NCI-H2081 treated with DMSO at 0.1 percent for 48 hours (cell line): ENCODE data around the gene MSI2.

Experiments used
- DNase-seq: peaks from one replicate; lab custom pipeline; 2025; lab: John Stamatoyannopoulos, UW

The MSI2 gene

DNA sequence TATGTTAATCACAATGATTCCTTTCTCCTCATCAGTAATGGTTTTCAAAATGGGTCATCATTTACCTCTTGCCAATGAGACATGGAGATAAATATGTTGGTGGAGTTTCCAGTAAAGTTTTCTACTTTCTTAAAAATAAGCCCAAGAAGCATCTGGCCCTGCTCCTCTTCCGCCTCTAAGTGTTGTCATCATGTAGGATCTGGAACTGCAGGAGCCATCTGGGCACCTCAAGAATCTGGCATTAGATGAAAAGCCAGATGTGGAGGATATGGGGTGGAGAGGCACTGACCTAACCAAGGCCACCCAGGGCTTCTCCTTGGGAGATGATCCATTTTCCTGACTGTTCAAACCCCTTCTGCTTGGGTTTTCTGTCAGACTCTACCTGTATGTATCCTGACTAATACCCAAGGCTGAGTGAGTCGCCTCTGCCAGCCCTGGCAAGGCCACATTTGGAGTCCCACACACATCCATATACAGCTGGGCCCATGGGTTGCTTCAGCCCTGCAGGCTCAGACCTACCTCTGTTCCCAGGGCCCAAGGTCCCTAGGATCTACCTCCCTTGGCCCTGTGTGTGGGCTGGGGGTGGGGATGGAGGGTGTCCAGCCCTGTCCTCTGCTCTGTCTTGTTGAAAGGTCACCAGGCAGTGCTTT is 464.2 kb downstream of the MSI2 start:
- no peak for DNase-seq

DNA sequence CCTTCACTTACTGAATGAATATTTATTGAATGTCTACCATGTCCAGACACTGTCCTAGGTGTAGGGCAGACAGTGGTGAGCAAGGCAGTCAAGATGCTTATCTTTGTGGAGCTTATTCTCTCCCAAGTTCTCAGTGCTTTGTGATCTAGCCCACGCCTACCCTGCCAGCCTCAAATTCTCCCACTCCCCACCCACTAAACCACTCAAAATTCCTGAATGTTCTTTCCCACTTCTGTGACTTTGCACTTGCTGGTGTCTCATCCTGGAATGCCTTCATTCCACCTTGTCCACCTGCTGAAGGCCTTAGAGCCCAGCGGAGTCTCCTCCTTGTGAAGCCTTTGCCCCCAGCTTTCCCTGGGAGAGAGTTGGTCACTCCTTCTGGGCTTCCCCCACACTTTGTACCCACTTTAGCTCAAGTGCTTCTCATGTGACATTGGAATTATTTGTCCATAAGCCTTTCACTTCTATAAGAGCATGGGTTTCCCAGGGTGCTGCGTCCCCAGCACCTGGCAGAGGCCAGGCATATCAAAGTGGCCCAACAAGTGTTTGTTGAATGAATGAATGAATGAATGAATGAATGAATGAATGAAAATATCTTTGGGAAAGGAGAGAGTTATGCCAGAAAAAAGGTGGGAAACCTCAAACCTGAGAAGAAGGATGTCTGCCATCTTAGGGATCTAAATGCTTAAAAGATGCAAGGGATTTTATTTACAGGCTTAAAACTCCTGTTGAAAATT is 465.8 kb downstream of the MSI2 start:
- no peak for DNase-seq

DNA sequence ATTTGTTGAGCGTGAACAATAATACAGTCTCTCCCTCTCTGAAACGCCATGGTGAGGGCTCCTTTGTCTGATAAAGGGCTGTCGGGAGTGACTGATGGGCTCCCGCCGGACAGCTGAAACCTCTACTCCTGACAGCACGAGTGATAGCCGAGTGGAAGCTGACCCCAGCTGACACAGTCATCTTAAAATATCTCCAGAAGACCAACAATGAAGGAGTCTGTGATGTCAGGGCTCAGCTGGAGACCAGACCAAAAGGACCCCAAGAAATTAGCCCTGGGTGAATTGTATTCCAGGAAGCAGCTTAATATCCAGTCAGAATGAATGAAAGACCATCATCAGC is 466.4 kb downstream of the MSI2 start:
- no peak for DNase-seq

DNA sequence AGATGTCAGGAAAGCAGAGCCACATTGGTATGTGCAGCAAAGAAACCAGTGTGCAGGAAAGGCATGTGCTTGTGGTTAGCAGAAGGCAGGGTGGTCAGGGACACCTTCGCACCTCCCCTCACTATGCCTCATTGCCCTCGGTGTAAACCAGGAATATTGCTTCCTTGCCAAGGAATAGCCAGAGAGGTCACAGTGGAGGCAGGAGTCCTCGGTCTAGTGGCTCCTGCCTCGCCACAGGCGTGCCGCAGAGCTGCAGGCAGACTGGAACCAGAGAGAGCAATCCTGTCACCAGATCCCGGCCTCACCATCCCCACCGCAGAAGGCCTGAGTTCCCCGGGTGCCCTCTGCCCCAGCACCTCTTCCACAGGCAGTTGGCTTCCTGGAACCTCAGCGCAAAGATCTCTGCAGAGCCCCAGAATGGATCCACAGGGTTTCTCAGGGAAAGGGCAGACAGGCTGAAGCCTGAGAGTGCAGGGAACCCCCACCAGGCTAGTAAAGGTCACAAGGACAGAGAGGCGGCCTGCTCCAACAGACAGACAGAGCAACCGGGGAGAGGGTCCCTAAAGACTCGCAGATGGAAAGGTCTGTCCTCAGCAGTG is 467.2 kb downstream of the MSI2 start:
- DNase-seq, result no peak

DNA sequence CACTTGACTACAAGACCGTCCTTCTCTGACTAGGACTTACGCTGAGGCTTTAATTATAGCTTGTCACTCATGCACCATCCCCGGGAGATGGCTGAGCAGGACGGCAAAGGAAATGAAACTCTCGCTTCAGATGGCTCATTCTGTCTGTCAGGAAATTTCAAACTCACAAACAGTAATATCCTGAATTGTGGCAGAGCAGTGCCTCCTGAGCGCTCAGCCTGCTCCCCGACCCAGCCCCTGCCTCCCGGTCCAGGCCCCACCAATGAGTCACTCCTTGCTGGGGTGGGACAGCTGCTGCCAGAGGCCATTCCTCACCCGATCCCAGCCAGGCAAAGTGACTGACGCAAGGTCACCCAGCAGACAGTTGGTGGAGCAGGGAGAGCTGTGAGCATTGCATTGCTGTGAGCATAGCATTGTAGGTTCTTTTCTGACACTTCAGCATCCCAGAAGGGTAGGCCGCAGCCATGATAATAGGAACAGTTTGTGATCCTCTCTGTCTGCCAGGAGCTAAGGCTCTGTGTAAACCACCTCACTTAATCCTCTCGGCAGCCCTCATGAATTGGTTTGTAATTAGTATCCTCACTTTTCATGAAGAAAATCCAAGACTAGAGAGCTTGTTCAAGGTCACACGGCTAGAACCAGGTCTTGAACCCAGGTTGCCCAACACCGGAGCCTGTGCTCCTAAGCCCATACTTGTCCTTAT is 467.9 kb downstream of the MSI2 start:
- DNase-seq, result no peak

DNA sequence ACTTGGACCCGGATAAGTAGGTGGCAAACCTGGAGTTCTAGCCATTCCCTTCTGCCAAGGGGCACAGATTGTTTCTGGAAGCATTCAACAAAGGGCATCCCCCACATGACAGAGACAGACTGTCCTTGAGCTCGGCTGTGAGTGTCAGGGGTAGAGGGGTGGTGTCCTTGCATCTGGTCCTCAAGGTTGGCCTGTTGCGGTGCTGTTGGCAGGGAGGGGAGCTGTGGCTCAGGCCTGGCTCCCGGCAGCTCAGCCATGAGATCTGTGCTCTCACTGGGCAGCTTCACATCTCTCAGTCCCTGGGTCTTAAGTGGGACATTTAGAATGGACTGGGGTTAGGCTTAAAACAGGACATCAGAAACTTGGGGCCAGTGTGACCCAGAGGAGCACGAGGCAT is 468.4 kb downstream of the MSI2 start:
- no peak for DNase-seq

DNA sequence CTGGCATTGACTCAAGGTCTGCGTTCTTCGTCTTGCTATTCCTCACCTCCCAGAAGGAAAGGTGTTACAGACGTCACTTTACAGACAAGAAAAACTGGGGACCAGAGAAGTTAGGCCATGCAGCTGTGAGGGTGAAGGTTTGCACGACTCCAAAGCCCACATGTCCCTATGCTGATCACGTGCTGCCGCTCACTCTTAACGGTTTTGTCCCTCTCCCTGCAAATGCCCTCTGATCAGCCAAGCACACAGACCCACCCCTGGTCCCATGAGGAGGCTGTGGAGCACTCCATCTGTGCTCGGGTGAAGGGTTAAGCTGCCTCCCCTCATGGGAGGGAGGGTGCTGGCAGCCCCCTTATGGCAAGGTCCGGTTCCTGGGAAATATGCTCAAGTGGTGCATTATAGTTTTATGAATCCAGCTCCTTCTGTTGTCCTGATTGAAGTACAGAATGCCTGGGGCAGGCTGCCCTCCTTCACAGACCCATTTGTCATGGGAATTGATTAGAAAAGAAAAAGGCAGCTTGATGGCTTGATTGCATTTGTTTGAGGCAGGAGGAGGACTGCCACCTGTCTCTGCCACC is 470.0 kb downstream of the MSI2 start:
- no peak for DNase-seq

DNA sequence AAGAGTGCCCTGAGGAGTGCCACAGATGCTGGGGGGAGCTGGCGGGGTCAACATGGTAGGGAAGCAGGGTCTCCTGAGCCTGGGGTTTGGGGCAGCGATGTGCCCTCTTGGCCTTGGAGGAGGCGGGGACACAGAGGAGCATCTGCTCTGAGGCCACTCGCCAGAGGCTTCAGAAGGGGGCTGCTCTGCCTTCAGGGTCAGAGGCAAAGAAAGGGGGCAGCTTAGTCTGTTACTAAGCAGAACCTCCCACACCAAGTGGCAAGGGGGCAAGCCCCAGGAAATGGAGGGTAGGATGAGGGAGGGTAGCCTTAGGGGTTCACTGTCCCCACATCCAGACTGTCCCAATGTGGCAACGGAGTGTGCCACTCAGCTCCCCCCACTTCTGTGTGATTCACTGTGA is 470.5 kb downstream of the MSI2 start:
- no peak for DNase-seq

DNA sequence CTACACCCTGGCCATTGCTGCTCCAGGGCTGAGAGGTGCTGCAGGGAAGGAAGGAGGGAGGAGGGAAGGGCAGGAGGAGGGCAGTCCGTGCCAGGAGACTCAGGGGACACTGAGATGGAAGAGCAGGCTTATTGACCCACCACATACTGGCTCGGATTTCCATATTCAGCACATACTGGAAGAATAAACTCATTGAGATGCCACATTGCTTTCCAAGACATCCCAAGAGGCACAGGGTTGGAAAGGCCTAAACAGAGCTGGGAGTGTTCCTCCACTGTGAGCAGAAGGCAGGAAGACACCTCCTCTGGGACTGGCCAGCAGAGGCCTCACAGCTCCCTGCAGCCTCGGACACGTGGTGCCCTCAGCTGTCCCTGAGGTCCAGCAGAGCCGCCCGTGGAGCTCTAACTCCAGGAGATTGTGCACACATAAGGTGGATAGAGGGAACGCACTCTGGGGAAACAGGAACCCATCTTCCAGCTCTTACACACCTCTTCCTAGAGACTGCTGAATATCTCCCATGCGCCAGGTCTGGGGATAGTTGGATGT is 471.4 kb downstream of the MSI2 start:
- DNase-seq, result no peak

DNA sequence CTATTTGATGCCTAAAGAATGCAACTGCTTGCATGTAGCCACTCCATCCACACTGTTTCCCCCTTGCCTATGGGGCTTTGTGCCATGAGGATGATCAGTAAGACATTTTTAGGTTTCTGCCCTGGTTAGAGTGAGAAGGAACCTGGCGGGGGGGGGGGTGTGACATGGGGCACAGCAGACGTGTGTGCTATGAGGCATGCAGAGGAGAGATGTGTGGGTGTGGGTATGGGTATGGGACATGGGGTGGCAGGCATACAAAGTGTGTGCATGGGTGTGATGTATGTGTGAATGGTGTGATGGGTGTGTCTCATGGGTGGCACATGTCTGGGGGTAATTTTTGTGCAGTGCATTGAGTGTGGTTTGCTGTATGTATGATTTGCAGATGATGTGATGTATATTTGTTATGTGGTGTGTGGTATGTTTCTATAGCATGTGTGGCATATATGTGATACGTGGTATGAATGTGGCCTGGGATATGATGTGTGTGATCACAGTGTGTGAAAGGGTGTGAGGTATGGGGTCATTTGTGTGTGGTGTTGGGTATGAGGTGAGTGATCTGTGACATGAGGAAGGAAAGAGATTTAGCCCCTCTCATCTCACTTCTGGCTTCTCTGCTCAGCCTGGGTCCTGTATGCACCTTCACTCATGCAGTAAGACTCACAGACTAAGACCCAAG is 473.8 kb downstream of the MSI2 start:
- no peak for DNase-seq

DNA sequence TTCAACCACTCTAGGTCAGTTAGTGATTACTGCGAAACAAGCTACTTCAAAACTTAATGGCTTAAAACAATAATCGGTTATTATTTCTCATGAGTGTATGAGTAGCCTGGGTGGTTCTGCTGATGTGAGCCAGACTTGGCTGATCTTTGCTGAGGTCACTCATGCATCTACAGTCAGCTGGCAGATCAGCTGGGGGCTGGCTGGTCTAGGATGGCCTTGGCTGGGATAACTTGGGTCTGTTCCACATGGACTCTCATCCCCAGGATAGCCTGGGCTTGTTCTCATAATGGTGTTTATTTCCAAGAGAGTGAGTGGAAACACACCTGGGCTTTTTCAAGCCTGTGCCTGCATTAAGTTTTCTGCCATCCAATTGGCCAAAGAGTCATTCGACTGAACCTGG is 475.7 kb downstream of the MSI2 start:
- DNase-seq, result no peak

DNA sequence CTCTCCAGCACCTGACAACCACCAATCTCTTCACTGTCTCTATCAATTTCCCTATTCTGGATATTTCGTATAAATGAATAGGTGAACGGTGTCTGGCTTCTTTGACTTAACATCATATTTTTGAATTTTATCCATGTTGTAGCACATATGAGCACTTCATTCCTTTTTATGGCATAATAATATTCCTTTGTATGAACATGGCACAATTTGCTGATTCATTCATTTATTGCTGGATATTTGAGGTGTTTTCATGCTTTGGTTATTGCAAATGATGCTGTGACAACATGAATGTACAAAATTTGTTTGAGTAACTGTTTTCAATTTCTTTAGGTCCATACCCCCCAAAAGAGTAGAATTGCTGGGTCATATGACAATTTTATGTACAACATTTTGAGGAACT is 476.8 kb downstream of the MSI2 start:
- DNase-seq, result no peak
